Measurements from ENCODE around the gene TRPM3.

The TRPM3 gene

GRCh38 chr9:70798018-70798417 is 323.4 kb downstream of the TRPM3 start:
- TF ChIP-seq ESRRG (CRISPR knock-in tag; IDR thresholded peaks at IDR 0.05) (no peak), PPARA (CRISPR knock-in tag; IDR thresholded peaks at IDR 0.05; ENCODE audit: borderline replicate concordance) (no peak), ZNF565 (CRISPR knock-in tag; conservative IDR thresholded peaks at IDR 0.05; ENCODE audit: low read depth) (no peak), ARNTL (CRISPR knock-in tag; IDR thresholded peaks at IDR 0.05; ENCODE audit: borderline replicate concordance, low read depth) (no peak), ZFP30 (CRISPR knock-in tag; IDR thresholded peaks at IDR 0.05) (no peak), ZC3H10 (CRISPR knock-in tag; IDR thresholded peaks at IDR 0.05) (no peak), CREB5 (CRISPR knock-in tag; IDR thresholded peaks at IDR 0.05; ENCODE audit: low read depth) (no peak), ZNF8 (CRISPR knock-in tag; IDR thresholded peaks at IDR 0.05) (no peak), SNAI2 (CRISPR knock-in tag; IDR thresholded peaks at IDR 0.05) (no peak), BACH2 (CRISPR knock-in tag; IDR thresholded peaks at IDR 0.05; ENCODE audit: borderline replicate concordance) (no peak), ZFP3 (CRISPR knock-in tag; IDR thresholded peaks at IDR 0.05) (no peak)
- TF ChIP-seq, protein P1, sequence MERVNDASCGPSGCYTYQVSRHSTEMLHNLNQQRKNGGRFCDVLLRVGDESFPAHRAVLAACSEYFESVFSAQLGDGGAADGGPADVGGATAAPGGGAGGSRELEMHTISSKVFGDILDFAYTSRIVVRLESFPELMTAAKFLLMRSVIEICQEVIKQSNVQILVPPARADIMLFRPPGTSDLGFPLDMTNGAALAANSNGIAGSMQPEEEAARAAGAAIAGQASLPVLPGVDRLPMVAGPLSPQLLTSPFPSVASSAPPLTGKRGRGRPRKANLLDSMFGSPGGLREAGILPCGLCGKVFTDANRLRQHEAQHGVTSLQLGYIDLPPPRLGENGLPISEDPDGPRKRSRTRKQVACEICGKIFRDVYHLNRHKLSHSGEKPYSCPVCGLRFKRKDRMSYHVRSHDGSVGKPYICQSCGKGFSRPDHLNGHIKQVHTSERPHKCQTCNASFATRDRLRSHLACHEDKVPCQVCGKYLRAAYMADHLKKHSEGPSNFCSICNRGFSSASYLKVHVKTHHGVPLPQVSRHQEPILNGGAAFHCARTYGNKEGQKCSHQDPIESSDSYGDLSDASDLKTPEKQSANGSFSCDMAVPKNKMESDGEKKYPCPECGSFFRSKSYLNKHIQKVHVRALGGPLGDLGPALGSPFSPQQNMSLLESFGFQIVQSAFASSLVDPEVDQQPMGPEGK (CRISPR knock-in tag; IDR thresholded peaks at IDR 0.05; ENCODE audit: borderline replicate concordance) = no peak
- no peak for ATAC-seq

DNA sequence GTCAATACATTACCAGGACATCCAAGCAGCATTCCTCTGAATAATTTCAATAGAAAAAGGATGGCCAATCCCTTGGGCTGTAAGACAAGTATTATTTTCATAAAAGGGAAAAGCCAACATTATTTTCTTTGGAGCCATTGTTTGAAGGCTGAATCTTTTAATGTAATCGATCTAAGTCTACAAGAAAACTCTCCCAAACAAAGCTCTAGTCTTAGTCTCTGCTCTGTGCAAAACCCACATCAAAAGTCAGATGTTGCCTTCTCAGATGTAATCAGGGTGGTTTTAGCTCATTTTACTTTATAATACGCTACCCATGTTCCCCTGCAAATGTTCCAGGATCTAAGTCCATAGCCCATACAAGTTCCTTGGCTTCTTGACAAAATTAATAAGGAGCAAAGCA is 325.6 kb downstream of the TRPM3 start:
- no peak for TF ChIP-seq RARB (CRISPR knock-in tag; IDR thresholded peaks at IDR 0.05)
- no peak for TF ChIP-seq ZNF70 (CRISPR knock-in tag; IDR thresholded peaks at IDR 0.05)
- TF ChIP-seq ISL1 (CRISPR knock-in tag; IDR thresholded peaks at IDR 0.05) = no peak
- TF ChIP-seq GLIS3 (CRISPR knock-in tag; IDR thresholded peaks at IDR 0.05) = no peak
- no peak for TF ChIP-seq BACH2 (CRISPR knock-in tag; IDR thresholded peaks at IDR 0.05; ENCODE audit: borderline replicate concordance)
- no peak for ATAC-seq

DNA sequence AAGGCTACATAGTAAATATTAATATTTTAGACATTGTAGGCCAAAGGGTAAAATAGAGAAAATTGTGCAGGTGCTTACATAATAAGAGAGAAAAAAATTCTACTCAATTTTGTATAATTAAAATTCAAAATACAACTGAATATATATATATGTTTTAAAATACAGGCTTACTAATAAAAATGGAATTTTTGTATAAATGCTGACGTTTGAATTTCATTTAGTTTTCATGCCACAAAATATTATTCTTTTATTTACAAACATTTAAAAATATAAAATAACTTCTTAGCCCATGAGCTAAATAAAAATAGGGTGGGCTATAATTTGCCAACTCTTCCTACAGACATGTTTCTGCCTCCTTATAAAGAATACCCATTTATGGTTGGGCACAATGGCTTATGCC is 328.6 kb downstream of the TRPM3 start:
- TF ChIP-seq, protein P2, sequence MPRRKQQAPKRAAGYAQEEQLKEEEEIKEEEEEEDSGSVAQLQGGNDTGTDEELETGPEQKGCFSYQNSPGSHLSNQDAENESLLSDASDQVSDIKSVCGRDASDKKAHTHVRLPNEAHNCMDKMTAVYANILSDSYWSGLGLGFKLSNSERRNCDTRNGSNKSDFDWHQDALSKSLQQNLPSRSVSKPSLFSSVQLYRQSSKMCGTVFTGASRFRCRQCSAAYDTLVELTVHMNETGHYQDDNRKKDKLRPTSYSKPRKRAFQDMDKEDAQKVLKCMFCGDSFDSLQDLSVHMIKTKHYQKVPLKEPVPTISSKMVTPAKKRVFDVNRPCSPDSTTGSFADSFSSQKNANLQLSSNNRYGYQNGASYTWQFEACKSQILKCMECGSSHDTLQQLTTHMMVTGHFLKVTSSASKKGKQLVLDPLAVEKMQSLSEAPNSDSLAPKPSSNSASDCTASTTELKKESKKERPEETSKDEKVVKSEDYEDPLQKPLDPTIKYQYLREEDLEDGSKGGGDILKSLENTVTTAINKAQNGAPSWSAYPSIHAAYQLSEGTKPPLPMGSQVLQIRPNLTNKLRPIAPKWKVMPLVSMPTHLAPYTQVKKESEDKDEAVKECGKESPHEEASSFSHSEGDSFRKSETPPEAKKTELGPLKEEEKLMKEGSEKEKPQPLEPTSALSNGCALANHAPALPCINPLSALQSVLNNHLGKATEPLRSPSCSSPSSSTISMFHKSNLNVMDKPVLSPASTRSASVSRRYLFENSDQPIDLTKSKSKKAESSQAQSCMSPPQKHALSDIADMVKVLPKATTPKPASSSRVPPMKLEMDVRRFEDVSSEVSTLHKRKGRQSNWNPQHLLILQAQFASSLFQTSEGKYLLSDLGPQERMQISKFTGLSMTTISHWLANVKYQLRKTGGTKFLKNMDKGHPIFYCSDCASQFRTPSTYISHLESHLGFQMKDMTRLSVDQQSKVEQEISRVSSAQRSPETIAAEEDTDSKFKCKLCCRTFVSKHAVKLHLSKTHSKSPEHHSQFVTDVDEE (CRISPR knock-in tag; IDR thresholded peaks at IDR 0.05) = no peak
- TF ChIP-seq ZNF70 (CRISPR knock-in tag; IDR thresholded peaks at IDR 0.05) = no peak
- no peak for TF ChIP-seq ZFP30 (CRISPR knock-in tag; IDR thresholded peaks at IDR 0.05)
- TF ChIP-seq, protein P1 (CRISPR knock-in tag; IDR thresholded peaks at IDR 0.05; ENCODE audit: borderline replicate concordance) = no peak
- no peak for TF ChIP-seq BACH2 (CRISPR knock-in tag; IDR thresholded peaks at IDR 0.05; ENCODE audit: borderline replicate concordance)
- no peak for TF ChIP-seq ZFP3 (CRISPR knock-in tag; IDR thresholded peaks at IDR 0.05)
- TF ChIP-seq PPARA (CRISPR knock-in tag; IDR thresholded peaks at IDR 0.05; ENCODE audit: borderline replicate concordance) = no peak
- TF ChIP-seq GLIS3 (CRISPR knock-in tag; IDR thresholded peaks at IDR 0.05) = no peak
- TF ChIP-seq ARNTL (CRISPR knock-in tag; IDR thresholded peaks at IDR 0.05; ENCODE audit: borderline replicate concordance, low read depth) = no peak
- TF ChIP-seq ISL1 (CRISPR knock-in tag; IDR thresholded peaks at IDR 0.05) = no peak
- no peak for TF ChIP-seq POU6F1 (CRISPR knock-in tag; IDR thresholded peaks at IDR 0.05; ENCODE audit: borderline replicate concordance, low read depth)

DNA sequence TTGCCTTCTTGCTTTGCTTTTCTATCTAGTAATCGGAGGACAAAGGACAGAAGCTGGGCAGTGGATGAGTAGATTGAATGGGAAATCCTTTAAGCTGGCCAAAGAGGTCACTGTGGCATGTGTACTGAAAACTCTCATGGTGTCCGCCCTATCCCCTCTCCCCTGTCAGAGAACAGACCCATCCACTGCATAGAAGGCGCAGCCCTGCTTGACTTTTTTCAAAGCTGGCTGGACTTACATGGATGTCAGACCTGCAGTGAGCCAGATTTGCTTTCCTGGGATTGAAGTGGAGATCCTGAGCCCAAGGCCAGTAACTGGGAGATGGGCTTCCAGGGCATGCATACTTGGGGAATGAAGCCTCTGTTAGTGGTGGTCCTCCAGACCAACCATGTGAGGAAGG is 329.5 kb downstream of the TRPM3 start:
- ATAC-seq = no peak
- no peak for TF ChIP-seq ZNF565 (CRISPR knock-in tag; conservative IDR thresholded peaks at IDR 0.05; ENCODE audit: low read depth)
- TF ChIP-seq, protein P1 (CRISPR knock-in tag; IDR thresholded peaks at IDR 0.05; ENCODE audit: borderline replicate concordance) = no peak

More for the DNA sequence above, 328.6 kb downstream of the TRPM3 start:
- ATAC-seq = no peak

Measured in SK-N-SH treated with all-trans-retinoic acid at 6 μM for 48 hours (cell line).